ENCODE results near the gene PKD1. TPM values are rescaled to one million over a fixed set of nuclear protein-coding genes. Genes with fewer than 3 reads are reported as not detected.

PKD1 gene
- total RNA-seq, 1 donor = 118 TPM

DNA sequence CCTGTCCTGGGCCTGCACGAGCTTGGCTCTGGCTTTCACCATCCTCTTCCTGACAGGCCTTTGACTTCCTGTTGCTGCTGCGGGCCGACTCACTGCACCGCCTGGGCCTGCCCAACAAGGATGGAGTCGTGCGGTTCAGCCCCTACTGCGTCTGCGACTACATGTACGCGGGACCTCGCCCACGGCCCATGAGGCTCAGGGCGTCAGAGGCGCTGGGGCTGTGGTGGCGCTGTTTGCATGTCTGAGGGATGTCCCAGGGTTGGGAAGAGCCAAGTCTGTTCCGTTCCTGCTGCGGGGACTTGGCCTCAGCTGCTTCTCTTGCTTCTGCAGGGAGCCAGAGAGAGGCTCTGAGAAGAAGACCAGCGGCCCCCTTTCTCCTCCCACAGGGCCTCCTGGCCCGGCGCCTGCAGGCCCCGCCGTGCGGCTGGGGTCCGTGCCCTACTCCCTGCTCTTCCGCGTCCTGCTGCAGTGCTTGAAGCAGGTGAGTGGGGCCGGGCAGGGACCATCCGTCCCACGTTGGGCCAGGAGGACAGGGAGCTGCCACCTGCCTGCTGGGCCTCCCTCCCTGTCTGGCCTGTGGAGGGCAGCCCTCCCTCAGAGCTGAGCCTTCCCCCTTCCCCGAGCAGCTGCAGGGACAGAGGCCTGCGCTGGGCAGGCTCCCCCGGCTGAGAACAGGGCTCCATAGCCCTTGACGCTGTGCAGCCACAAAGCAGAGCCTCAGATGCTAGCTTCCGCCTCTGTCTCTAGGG lies 64.1 kb downstream of the PKD1 start:
- DNase-seq (ENCODE audit: low read depth) = no peak
- H3K4me3 ChIP-seq (ENCODE audit: low read depth, low read length) = no peak overlapping the region
- TF ChIP-seq, protein P1, sequence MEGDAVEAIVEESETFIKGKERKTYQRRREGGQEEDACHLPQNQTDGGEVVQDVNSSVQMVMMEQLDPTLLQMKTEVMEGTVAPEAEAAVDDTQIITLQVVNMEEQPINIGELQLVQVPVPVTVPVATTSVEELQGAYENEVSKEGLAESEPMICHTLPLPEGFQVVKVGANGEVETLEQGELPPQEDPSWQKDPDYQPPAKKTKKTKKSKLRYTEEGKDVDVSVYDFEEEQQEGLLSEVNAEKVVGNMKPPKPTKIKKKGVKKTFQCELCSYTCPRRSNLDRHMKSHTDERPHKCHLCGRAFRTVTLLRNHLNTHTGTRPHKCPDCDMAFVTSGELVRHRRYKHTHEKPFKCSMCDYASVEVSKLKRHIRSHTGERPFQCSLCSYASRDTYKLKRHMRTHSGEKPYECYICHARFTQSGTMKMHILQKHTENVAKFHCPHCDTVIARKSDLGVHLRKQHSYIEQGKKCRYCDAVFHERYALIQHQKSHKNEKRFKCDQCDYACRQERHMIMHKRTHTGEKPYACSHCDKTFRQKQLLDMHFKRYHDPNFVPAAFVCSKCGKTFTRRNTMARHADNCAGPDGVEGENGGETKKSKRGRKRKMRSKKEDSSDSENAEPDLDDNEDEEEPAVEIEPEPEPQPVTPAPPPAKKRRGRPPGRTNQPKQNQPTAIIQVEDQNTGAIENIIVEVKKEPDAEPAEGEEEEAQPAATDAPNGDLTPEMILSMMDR (IDR thresholded peaks at IDR 0.05; ENCODE audit: insufficient read depth, low read length) = no peak

DNA sequence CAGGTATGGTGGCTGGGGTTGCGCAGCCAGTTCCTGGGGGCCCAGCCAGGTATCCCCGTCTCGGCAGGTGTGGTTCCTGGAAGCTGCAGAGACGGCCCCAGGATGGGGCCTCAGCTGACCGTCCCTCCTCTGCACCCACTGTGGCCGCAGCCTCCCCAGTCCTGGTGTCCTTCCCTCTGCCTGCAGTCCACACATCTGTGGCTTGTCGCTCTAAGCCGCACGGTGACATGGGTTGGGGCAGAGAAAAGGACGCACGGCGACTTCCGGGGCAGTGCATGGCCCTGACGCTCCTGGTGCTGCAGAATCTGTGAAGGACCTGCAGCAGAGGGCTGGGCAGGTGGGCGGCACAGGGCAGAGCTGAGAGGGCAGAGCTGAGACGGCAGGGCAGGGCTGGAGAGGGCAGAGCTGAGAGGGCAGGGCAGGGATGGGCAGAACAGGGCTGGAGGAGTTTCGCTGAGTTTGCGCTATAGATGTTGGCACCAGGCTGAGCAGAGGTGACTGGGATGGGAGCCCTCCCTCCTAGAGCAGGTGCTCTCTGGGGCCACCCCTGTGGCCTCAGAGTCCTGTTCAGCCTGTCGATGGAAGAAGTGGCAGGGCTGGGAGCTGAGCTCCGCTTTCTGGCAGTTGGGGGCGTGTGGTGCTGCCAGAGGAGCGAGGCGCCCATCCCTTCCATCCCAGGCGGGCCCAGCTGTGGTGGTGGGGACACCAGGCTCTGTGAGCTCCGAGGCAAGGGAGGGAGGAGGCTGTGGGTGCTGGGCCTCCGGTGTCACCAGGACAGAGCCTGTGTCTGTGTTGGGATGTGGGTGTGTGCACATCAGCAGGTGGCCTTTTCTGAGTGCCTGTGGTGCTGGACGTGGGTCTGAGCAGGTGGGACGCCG lies 64.9 kb downstream of the PKD1 start:
- H3K4me3 ChIP-seq (ENCODE audit: low read depth, low read length) = no peak overlapping the region
- no peak for DNase-seq (ENCODE audit: low read depth)
- TF ChIP-seq, protein P1 (IDR thresholded peaks at IDR 0.05; ENCODE audit: insufficient read depth, low read length) = no peak

DNA sequence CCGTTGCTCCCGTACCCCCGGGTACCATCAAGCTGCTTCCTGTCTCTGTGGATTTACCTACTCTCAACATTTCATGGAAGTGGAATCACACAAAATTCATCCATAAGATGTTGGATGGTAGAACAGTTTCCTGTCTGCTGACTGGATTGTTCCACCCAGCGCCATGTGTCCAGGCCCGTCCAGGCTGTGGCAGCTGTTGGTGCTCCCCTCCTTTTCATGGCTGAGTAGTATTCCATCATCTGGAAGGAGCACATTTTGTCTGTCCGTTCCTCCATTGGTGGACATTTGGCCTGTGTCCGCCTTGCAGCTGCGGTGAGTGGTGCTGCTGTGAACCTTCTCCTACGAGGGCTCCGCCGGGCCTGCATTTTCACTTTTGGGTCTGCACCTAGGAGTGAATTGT lies 69.6 kb downstream of the PKD1 start:
- no peak overlapping the region for H3K4me3 ChIP-seq (ENCODE audit: low read depth, low read length)
- TF ChIP-seq, protein P1 (IDR thresholded peaks at IDR 0.05; ENCODE audit: insufficient read depth, low read length) = no peak
- DNase-seq (ENCODE audit: low read depth) = no peak

GRCh38 chr16:2064368-2064945 lies 71.2 kb downstream of the PKD1 start:
- no peak for DNase-seq (ENCODE audit: low read depth)
- H3K4me3 ChIP-seq (ENCODE audit: low read depth, low read length) = no peak overlapping the region
- TF ChIP-seq, protein P1 (IDR thresholded peaks at IDR 0.05; ENCODE audit: insufficient read depth, low read length) = no peak

DNA sequence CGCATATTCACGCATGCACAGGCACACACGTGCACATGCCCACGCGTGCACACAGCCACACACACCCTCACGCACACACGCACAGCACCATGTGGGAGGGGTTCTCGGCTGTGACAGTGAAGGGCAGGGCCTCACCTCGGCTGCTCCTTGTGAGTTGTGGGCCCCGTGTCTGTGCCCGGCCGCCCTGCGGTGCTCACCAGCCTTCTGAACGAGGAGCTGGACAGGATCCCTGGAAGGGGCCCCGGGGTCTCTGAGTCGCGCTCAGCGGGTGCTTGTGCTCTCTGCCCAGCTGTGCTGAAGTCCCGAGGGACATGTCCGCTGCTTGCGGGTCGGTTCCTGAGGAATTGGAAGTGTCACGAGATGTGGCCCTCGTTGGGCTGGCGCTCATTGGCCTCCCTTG lies 71.8 kb downstream of the PKD1 start:
- no peak overlapping the region for H3K4me3 ChIP-seq (ENCODE audit: low read depth, low read length)
- TF ChIP-seq, protein P1 (IDR thresholded peaks at IDR 0.05; ENCODE audit: insufficient read depth, low read length) = no peak
- DNase-seq (ENCODE audit: low read depth) = no peak

DNA sequence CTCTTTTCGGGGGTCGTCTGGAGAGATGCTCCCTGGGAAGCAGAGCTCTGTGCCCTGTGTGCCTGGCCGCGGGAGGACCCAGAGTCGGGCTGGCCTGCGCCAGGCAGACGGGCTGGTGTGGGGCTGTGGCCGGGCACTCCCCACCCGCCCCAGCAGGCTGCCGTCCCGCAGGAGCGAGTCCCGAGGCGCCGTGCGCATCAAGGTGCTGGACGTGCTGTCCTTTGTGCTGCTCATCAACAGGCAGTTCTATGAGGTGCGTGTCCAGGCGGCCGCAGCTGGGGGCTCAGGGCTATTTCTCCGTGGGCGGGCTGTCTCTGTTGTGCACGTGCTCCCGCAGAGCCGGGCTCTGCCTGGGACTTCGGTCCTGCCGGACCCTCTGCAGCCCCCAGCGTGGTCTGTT lies 72.9 kb downstream of the PKD1 start:
- TF ChIP-seq, protein P1 (IDR thresholded peaks at IDR 0.05; ENCODE audit: insufficient read depth, low read length) = no peak

More for the DNA sequence above, 72.9 kb downstream of the PKD1 start:
- DNase-seq (ENCODE audit: low read depth) = no peak
- no peak overlapping the region for H3K4me3 ChIP-seq (ENCODE audit: low read depth, low read length)
